OCI-LY3 (cell line): ENCODE measurements around the gene NDRG3.
"Not testable (repeated sequence)": the region's sequence is repeated elsewhere in the genome, so short reads cannot be mapped to it uniquely, and the experiment has no call there.

Experiments used
- EZH2phosphoT487 ChIP-seq: fragments of 200-600 bp; shearing (Covaris generic); IDR thresholded peaks from 2 replicates; pipeline ENCODE4 v1.6.1; 2018; ENCODE audit warnings: antibody characterized with exemption, mixed run types, low read depth
- TF ChIP-seq, protein P1 (sequence below): fragments of 200-600, 300-600 bp; sonication (generic); IDR thresholded peaks from 2 replicates; pipeline ENCODE4 v1.5.1; 2014; ENCODE audit warnings: antibody characterized with exemption, low read length, low read depth

- TF ChIP-seq, protein P1, sequence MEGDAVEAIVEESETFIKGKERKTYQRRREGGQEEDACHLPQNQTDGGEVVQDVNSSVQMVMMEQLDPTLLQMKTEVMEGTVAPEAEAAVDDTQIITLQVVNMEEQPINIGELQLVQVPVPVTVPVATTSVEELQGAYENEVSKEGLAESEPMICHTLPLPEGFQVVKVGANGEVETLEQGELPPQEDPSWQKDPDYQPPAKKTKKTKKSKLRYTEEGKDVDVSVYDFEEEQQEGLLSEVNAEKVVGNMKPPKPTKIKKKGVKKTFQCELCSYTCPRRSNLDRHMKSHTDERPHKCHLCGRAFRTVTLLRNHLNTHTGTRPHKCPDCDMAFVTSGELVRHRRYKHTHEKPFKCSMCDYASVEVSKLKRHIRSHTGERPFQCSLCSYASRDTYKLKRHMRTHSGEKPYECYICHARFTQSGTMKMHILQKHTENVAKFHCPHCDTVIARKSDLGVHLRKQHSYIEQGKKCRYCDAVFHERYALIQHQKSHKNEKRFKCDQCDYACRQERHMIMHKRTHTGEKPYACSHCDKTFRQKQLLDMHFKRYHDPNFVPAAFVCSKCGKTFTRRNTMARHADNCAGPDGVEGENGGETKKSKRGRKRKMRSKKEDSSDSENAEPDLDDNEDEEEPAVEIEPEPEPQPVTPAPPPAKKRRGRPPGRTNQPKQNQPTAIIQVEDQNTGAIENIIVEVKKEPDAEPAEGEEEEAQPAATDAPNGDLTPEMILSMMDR, result not testable (repeated sequence)
- not testable (repeated sequence) for TF ChIP-seq EZH2phosphoT487
These were observed 107.0 kb downstream of the NDRG3 start for GRCh38 chr20:36638876-36639400.
